ENCODE results near the gene SMYD1.

The SMYD1 gene

GRCh38 chr2:88087073-88087472, 19.4 kb downstream of the SMYD1 start:
- no peak for DNase-seq (ENCODE audit: extremely low spot score)
- ChIA-PET CTCF (no interaction called here), POLR2A (no interaction called here)
- TF ChIP-seq L3MBTL2 (conservative IDR thresholded peaks at IDR 0.05) (no peak), ZNF384 (IDR thresholded peaks at IDR 0.05) (no peak), FOXA1 (IDR thresholded peaks at IDR 0.05) (no peak), FOXK2 (IDR thresholded peaks at IDR 0.05) (no peak), FOXM1 (IDR thresholded peaks at IDR 0.05; ENCODE audit: borderline replicate concordance) (no peak), LEF1 (IDR thresholded peaks at IDR 0.05; ENCODE audit: borderline replicate concordance) (no peak), SP1 (IDR thresholded peaks at IDR 0.05) (no peak), TARDBP (IDR thresholded peaks at IDR 0.05) (no peak), CTBP1 (IDR thresholded peaks at IDR 0.05; ENCODE audit: borderline replicate concordance) (no peak), ELF4 (IDR thresholded peaks at IDR 0.05) (no peak), NFRKB (IDR thresholded peaks at IDR 0.05) (no peak), PKNOX1 (IDR thresholded peaks at IDR 0.05) (no peak)

- ChIA-PET CTCF (no interaction called here), POLR2A (no interaction called here)
- TF ChIP-seq ELF4 (IDR thresholded peaks at IDR 0.05) (no peak), TARDBP (IDR thresholded peaks at IDR 0.05) (no peak), L3MBTL2 (conservative IDR thresholded peaks at IDR 0.05) (no peak), FOXK2 (IDR thresholded peaks at IDR 0.05) (no peak), NFRKB (IDR thresholded peaks at IDR 0.05) (no peak), ARNT (IDR thresholded peaks at IDR 0.05) (no peak), FOXM1 (IDR thresholded peaks at IDR 0.05; ENCODE audit: borderline replicate concordance) (no peak), BHLHE40 (IDR thresholded peaks at IDR 0.05; ENCODE audit: borderline replicate concordance) (no peak), PKNOX1 (IDR thresholded peaks at IDR 0.05) (no peak), SP1 (IDR thresholded peaks at IDR 0.05) (no peak), HDGF (IDR thresholded peaks at IDR 0.05; ENCODE audit: borderline replicate concordance) (no peak)
- no peak for DNase-seq (ENCODE audit: extremely low spot score)
Observed at GRCh38 chr2:88087763-88088162, 20.1 kb downstream of the SMYD1 start.

- TF ChIP-seq ZNF384 (IDR thresholded peaks at IDR 0.05) (no peak), NFRKB (IDR thresholded peaks at IDR 0.05) (no peak), TARDBP (IDR thresholded peaks at IDR 0.05) (no peak), BHLHE40 (IDR thresholded peaks at IDR 0.05; ENCODE audit: borderline replicate concordance) (no peak), LEF1 (IDR thresholded peaks at IDR 0.05; ENCODE audit: borderline replicate concordance) (no peak), FOXA1 (IDR thresholded peaks at IDR 0.05) (no peak), SUZ12 (IDR thresholded peaks at IDR 0.05) (no peak), FOXK2 (IDR thresholded peaks at IDR 0.05) (no peak), HDGF (IDR thresholded peaks at IDR 0.05; ENCODE audit: borderline replicate concordance) (no peak), ARNT (IDR thresholded peaks at IDR 0.05) (no peak), FOXM1 (IDR thresholded peaks at IDR 0.05; ENCODE audit: borderline replicate concordance) (no peak), L3MBTL2 (conservative IDR thresholded peaks at IDR 0.05) (no peak), SP1 (IDR thresholded peaks at IDR 0.05) (no peak), CTBP1 (IDR thresholded peaks at IDR 0.05; ENCODE audit: borderline replicate concordance) (no peak), ELF4 (IDR thresholded peaks at IDR 0.05) (no peak)
- ChIA-PET CTCF (interaction anchor here (0.7 kb wide), 1 partner anchor 30 kb away, joined by 5 read pairs; no protein-coding TSS in a partner anchor), POLR2A (no interaction called here)
- no peak for DNase-seq (ENCODE audit: extremely low spot score)
Observed at GRCh38 chr2:88088999-88089398, 21.4 kb downstream of the SMYD1 start.

- CTCF ChIA-PET: interaction anchor here (0.6 kb wide), 1 partner anchor 364 kb away, joined by 3 read pairs; no protein-coding TSS in a partner anchor
- no peak for DNase-seq (ENCODE audit: extremely low spot score)
- no peak for TF ChIP-seq HDGF (IDR thresholded peaks at IDR 0.05; ENCODE audit: borderline replicate concordance)
- TF ChIP-seq LEF1 (IDR thresholded peaks at IDR 0.05; ENCODE audit: borderline replicate concordance): no peak
- TF ChIP-seq FOXK2 (IDR thresholded peaks at IDR 0.05): no peak
- no peak for TF ChIP-seq NFRKB (IDR thresholded peaks at IDR 0.05)
- no peak for TF ChIP-seq L3MBTL2 (conservative IDR thresholded peaks at IDR 0.05)
- no peak for TF ChIP-seq TARDBP (IDR thresholded peaks at IDR 0.05)
- TF ChIP-seq FOXM1 (IDR thresholded peaks at IDR 0.05; ENCODE audit: borderline replicate concordance): no peak
- TF ChIP-seq FOXA1 (IDR thresholded peaks at IDR 0.05): no peak
- TF ChIP-seq BHLHE40 (IDR thresholded peaks at IDR 0.05; ENCODE audit: borderline replicate concordance): no peak
- no peak for TF ChIP-seq CTBP1 (IDR thresholded peaks at IDR 0.05; ENCODE audit: borderline replicate concordance)
- no peak for TF ChIP-seq ZNF384 (IDR thresholded peaks at IDR 0.05)
- no peak for TF ChIP-seq PKNOX1 (IDR thresholded peaks at IDR 0.05)
- no peak for TF ChIP-seq SP1 (IDR thresholded peaks at IDR 0.05)
- TF ChIP-seq ELF4 (IDR thresholded peaks at IDR 0.05): no peak
- no peak for TF ChIP-seq ARNT (IDR thresholded peaks at IDR 0.05)
- POLR2A ChIA-PET: no interaction called here
Observed at GRCh38 chr2:88090446-88091283, 23.0 kb downstream of the SMYD1 start.

- CTCF ChIA-PET: no interaction called here
- POLR2A ChIA-PET: no interaction called here
- DNase-seq (ENCODE audit: extremely low spot score): no peak
- no peak for TF ChIP-seq LEF1 (IDR thresholded peaks at IDR 0.05; ENCODE audit: borderline replicate concordance)
Observed at GRCh38 chr2:88091943-88092342, 24.3 kb downstream of the SMYD1 start.

GRCh38 chr2:88092773-88093172, 25.1 kb downstream of the SMYD1 start:
- DNase-seq (ENCODE audit: extremely low spot score): no peak
- ChIA-PET CTCF (no interaction called here), POLR2A (no interaction called here)
- TF ChIP-seq LEF1 (IDR thresholded peaks at IDR 0.05; ENCODE audit: borderline replicate concordance) (no peak), ARNT (IDR thresholded peaks at IDR 0.05) (no peak), FOXK2 (IDR thresholded peaks at IDR 0.05) (no peak), FOXA1 (IDR thresholded peaks at IDR 0.05) (no peak), SP1 (IDR thresholded peaks at IDR 0.05) (no peak), CTBP1 (IDR thresholded peaks at IDR 0.05; ENCODE audit: borderline replicate concordance) (no peak), SUZ12 (IDR thresholded peaks at IDR 0.05) (no peak), BHLHE40 (IDR thresholded peaks at IDR 0.05; ENCODE audit: borderline replicate concordance) (no peak), FOXM1 (IDR thresholded peaks at IDR 0.05; ENCODE audit: borderline replicate concordance) (no peak), NFRKB (IDR thresholded peaks at IDR 0.05) (no peak), ELF4 (IDR thresholded peaks at IDR 0.05) (no peak), PKNOX1 (IDR thresholded peaks at IDR 0.05) (no peak), ZNF384 (IDR thresholded peaks at IDR 0.05) (no peak), HDGF (IDR thresholded peaks at IDR 0.05; ENCODE audit: borderline replicate concordance) (no peak), L3MBTL2 (conservative IDR thresholded peaks at IDR 0.05) (no peak), TARDBP (IDR thresholded peaks at IDR 0.05) (no peak)
